GM21447 (cell line): ENCODE data around the gene EYA2.

Source experiments
- ATAC-seq: cut with Tn5 transposase; IDR thresholded peaks from one replicate; pipeline ENCODE4 v1.9.1; 2021; ENCODE audit not compliant: unreplicated experiment

Gene EYA2

GRCh38 chr20:47031004-47031403, 136.4 kb downstream of the EYA2 start:
- ATAC-seq = no peak

- no peak for ATAC-seq
Observed at GRCh38 chr20:47031821-47032220, 137.2 kb downstream of the EYA2 start.

GRCh38 chr20:47032933-47033578, 138.4 kb downstream of the EYA2 start:
- no peak for ATAC-seq

- no peak for ATAC-seq
Observed at GRCh38 chr20:47033665-47034064, 139.0 kb downstream of the EYA2 start.

- no peak for ATAC-seq
Observed at GRCh38 chr20:47035026-47035590, 140.5 kb downstream of the EYA2 start.

GRCh38 chr20:47036091-47036870, 141.6 kb downstream of the EYA2 start:
- ATAC-seq = no peak

GRCh38 chr20:47038566-47039560, 144.2 kb downstream of the EYA2 start:
- no peak for ATAC-seq

GRCh38 chr20:47040506-47041125, 146.0 kb downstream of the EYA2 start:
- no peak for ATAC-seq

GRCh38 chr20:47041396-47041899, 146.8 kb downstream of the EYA2 start:
- no peak for ATAC-seq

GRCh38 chr20:47042464-47042863, 147.8 kb downstream of the EYA2 start:
- no peak for ATAC-seq

GRCh38 chr20:47043086-47043485, 148.4 kb downstream of the EYA2 start:
- no peak for ATAC-seq

- ATAC-seq = no peak
Observed at GRCh38 chr20:47044938-47045337, 150.3 kb downstream of the EYA2 start.

GRCh38 chr20:47048054-47048453, 153.4 kb downstream of the EYA2 start:
- no peak for ATAC-seq

GRCh38 chr20:47049771-47050170, 155.1 kb downstream of the EYA2 start:
- ATAC-seq = no peak

- no peak for ATAC-seq
Observed at GRCh38 chr20:47050996-47051395, 156.4 kb downstream of the EYA2 start.

GRCh38 chr20:47051936-47052526, 157.4 kb downstream of the EYA2 start:
- no peak for ATAC-seq

GRCh38 chr20:47054506-47054905, 159.9 kb downstream of the EYA2 start:
- ATAC-seq = no peak

GRCh38 chr20:47054945-47055344, 160.3 kb downstream of the EYA2 start:
- no peak for ATAC-seq

GRCh38 chr20:47055699-47056369, 161.2 kb downstream of the EYA2 start:
- ATAC-seq = no peak
